ENCODE data around the gene PTCD2. TPM values are rescaled to one million over a fixed set of nuclear protein-coding genes. Genes with fewer than 3 reads are reported as not detected.

Gene PTCD2
- total and polyA plus RNA-seq, 2 of the 8 experiments (the other 6 are each of a cell fraction or from before 2014, with no cell fraction given), result 7.3 to 15.4 TPM

DNA sequence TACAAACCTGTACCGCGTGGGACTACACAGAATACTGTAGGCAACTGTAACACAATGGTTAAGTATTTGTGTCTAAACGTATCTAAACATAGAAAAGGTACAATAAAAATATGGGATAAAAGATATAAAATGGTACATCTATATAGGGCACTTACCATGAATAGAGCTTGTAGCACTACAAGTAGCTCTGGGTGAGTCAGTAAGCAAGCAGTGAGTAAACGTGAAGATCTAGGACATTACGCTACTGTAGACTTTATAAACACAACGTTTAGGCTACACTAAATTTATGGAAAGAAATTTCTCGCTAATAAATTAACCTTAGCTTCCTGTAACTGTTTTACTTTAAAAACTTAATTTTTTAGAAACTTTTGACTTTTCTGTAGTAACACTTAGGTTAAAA, 46.6 kb upstream of the PTCD2 start (continued):
- no peak for TF ChIP-seq CEBPB (IDR thresholded peaks at IDR 0.05; ENCODE audit: low read depth, low read length)

Data from H1 (cell line).